ENCODE results near the gene NANOS1. TPM values are rescaled to one million over a fixed set of nuclear protein-coding genes. Genes with fewer than 3 reads are reported as not detected.

NANOS1 gene
- total RNA-seq (2014; rRNA removed; shearing (Covaris generic)): 3.1 and 4.8 TPM in 2 replicates

DNA sequence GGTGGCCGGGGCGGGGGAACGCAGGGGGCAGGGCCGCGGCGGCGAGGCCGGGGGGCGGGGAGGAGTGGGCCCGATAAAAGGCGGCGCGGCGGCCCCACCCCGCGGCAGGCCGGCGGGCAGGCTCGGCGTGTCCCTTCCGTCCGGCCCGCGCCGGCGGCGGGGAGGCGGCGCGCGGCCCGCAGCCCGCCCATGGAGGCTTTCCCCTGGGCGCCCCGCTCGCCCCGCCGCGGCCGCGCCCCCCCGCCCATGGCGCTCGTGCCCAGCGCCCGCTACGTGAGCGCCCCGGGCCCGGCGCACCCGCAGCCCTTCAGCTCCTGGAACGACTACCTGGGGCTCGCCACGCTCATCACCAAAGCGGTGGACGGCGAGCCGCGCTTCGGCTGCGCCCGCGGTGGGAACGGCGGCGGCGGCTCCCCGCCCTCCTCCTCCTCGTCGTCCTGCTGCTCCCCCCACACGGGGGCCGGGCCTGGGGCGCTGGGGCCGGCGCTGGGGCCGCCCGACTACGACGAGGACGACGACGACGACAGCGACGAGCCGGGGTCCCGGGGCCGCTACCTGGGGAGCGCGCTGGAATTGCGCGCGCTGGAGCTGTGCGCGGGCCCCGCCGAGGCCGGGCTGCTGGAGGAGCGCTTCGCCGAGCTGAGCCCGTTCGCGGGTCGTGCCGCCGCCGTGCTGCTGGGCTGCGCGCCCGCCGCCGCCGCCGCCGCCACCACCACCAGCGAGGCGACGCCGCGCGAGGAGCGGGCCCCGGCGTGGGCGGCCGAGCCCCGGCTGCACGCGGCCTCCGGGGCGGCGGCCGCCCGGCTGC is at the start of gene NANOS1:
Gene NANOS1 (plus strand): TSS at position 102 of the 808 bp plus-strand sequence. CDS start 88 bp downstream, at position 190.
- no peak for DNase-seq (ENCODE audit: low spot score)

DNA sequence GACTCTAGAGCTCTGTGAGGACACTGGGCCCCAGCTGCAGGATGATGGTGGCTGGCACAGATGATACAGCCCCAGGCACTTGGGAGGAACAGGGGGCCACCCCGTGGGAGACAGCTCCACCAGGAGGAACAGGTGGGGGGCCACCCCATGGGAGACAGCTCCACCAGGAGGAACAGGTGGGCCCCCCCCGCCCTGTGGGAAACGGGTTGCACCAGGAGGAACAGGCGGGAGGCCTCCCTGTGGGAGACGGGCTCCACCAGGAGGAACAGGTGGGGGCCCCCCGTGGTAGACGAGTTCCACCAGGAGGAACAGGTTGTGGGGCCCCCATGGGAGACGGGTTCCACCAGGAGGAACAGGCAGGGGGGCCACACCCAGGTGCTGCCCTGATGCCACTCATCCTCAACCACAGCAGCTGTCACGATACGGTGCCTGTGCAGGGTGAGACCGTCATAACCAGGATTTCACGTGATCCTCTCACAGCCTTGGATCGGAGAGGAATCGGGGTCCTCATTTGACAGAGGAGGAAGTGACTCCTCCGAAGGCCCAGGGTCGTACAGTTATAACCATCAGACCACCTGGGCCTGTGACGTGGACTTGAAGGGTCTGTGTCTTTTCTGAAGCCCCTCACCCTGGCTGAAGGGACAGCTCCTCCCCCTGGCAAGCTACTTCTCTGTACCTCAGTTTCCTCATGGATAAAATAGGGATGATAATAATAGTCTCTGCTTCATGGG is 49.2 kb upstream of the NANOS1 start:
- DNase-seq (ENCODE audit: low spot score): no peak

DNA sequence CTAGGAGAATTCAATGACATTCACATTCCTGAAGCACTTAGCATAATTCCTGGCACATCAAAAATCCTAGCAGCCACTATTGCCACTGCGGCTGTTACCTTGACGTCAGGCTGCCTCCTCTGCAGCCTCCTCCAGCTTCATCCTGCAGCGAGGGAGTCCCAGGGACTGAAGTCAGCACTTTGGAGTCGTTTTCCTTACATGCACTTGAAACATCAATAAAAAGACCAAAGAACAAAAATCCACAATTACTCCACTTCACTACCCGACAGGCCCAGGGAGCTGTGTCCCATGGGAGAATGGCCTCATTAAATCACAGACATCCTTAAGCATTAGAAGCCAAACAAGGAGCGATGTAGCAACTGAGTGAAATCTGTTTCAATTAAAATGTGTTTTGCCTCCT is 48.6 kb upstream of the NANOS1 start:
- DNase-seq (ENCODE audit: low spot score): no peak

GRCh38 chr10:118981946-118982345 is 47.6 kb upstream of the NANOS1 start:
- DNase-seq (ENCODE audit: low spot score): no peak

DNA sequence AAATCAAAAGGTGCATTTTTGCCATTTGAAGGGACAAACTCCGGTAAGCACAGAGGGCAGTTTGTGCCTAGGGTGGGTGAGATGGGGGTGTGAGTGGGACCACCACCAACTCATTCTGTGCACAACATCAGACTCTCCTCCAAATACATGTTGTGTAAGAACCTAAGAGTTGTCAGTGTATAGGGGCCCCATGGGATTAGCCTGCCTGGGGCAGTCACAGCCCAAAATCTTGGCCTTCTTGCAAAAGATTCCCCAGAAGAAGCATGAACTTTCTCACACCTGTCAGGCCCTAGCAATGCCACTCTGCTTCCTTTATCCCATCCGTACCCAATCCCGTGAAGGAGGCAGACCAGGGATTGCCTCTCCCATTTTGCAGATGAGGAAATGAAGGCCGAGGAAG is 47.1 kb upstream of the NANOS1 start:
- no peak for DNase-seq (ENCODE audit: low spot score)

GRCh38 chr10:118983263-118983662 is 46.3 kb upstream of the NANOS1 start:
- DNase-seq (ENCODE audit: low spot score): no peak

- no peak for DNase-seq (ENCODE audit: low spot score)
Measured at GRCh38 chr10:118985576-118985975, 43.9 kb upstream of the NANOS1 start.

DNA sequence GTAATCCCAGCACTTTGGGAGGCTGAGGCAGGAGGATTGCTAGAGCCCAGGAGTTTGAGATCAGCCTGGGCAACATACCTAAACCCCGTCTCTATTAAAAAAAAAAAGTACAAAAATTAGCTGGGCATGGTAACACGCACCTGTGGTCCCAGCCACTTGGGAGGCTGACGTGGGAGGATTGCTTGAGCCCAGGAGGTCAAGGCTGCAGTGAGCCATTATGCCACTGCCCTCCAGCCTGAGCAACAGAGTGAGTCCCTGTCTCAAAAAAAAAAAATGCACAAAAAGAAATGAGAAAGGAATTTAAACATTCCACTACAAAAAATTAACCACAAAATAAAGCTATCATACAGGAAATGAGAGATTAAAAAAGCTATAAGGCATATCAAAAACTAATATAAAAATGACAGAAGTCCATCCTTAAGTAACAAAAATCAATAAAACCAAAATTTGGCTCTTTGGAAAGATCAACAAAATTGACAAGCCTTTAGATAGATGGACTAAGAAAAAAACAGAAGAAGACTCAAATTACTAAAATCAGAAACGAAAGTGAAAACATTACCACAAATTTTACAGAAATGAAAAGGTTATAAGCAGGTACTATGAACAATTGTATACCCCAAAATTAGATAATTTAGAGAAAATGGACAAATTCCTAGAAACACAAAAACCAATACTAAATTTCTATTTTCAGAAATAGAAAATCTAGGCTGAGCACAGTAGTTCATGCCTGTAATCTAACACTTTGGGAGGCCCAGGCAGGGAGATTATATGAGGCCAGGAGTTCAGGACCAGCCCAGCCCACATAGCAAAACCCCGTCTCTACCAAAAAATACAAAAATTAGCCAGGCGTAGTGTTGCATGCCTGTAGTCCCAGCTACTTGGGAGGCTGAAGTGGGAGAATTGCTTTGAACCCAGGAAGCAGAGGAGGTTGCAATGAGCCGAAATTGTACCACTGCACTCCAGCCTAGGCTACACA is 42.4 kb upstream of the NANOS1 start:
- DNase-seq (ENCODE audit: low spot score): no peak

- DNase-seq (ENCODE audit: low spot score): no peak
Measured at GRCh38 chr10:118990326-118990725, 39.2 kb upstream of the NANOS1 start.

DNA sequence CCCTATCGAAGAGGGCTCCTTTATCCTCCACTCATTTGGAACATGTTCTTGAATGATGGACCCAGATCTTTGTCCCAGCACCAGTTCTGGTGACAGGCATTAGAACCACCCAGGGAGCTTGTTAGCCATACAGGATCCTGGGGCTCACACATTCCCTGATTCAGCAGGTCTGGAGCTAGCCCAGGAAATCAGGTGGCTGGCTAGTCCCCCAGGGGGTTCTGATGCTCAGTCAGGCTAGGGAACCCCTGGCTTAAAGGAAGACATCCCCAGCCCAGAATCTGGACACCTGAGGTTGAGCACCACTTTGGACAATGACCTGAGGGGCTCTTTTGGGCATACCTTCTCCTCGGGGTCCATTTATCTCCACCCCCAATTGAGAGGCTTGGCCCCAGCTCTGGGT is 37.0 kb upstream of the NANOS1 start:
- DNase-seq (ENCODE audit: low spot score): no peak

DNA sequence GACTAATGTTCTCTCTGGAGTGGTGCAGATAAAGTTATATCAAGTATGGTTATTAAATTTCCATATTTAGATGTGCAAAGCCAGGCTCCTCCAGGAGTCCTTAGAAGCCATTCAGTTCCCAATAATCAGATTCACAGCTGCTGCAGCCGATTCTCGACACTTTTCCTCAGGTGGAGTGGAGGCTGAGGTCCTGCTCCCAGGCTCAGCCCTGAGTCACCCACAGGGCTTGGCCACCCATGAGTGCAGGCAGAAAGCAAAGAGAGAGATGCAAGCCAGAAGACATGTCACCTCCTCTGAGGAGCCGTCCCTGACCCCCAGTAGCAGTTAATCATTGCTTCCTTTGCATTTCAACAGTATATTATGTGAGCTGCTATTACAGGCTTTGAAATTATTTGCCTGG is 36.3 kb upstream of the NANOS1 start:
- DNase-seq (ENCODE audit: low spot score): no peak

DNA sequence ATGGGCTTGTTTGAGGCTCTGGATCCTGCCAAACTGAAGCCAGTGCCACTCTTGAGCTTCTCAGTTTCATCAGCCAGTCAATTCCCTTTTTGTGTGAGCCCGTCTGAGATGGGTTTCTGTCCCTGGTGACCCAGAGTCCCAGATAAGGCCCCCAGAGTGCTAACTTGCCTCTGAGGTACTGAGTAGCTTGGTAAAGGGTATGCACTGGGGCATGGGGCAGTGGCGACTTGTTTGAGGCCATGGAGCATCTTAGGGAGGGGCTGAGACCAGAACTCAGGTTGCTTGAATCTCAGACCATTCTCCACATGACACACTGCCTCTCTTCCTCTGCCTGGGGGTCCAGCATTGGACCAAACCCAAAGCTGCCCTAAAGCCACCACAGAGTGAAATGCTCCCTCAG is 35.2 kb upstream of the NANOS1 start:
- DNase-seq (ENCODE audit: low spot score): no peak

DNA sequence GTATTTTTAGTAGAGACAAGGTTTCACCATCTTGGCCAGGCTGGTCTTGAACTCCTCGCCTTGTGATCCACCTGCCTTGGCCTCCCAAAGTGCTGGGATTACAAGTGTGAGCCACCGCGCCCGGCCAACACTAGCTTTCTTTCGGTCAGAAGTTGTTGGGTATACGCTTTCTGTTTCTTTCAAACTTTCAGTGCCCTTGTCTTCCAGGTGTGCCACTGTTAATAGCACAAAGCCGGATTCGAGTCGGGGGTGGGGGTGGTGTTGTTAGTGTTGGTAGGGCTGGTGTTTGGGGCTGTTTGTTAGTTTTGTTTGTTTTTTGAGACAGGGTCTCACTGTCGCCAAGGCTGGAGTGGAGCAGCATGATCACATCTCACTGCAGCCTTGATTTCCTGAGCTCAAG is 33.8 kb upstream of the NANOS1 start:
- DNase-seq (ENCODE audit: low spot score): no peak

DNA sequence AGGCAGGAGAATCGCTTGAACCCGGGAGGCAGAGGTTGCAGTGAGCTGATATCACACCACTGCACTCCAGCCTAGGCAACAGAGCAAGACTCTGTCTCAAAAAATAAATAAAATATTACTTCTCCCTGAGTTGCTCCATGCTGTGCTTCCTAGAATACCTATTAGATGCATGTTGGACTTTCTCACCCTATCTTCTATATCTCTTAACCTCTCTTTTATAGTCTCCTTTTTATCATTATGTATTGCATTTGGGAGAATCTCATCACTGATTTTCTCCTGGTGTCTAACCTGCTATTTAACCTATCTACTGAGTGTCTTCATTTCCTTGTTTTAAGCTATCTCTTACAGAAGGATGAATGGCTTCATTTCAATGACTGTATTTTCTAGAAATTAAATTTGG is 32.1 kb upstream of the NANOS1 start:
- no peak for DNase-seq (ENCODE audit: low spot score)

GRCh38 chr10:118998183-118998582 is 31.3 kb upstream of the NANOS1 start:
- no peak for DNase-seq (ENCODE audit: low spot score)

DNA sequence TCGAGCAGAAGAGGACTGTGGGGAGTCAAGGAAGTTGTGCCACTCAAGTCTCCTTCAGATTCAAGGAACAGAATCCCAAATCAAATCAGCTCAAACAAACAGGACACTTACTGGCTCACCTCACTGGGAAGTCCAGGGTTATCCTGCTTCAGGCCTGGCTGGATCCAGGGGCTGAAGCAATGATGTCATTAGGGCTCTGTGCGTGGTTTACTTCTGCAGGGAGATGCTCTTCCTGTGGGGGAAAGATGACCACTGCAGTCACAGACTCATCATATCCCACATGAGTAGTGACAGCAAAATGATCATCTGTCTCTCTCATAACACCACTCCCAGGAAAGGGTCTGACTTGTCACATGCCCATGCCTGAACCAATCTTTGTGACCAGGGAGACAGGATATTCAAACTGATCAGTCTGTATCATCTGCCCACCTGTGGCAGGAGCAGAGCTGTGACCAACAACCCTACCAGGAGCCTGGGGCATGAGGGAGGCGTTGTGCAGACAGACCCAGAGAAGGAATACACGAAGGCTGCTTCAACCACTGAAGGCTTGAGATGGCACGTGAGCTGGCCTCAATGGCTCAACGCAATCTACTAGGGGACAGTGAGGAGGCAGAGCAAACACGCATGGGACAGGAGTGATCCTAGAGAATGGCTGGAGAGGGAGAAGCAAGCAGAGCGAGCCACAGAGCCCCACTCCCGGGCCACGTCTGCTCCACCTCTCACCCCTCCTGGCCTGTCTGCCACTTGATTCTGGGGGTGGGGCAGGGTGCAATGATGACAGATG is 27.6 kb upstream of the NANOS1 start:
- no peak for DNase-seq (ENCODE audit: low spot score)

GRCh38 chr10:119003572-119004289 is 25.8 kb upstream of the NANOS1 start:
- DNase-seq (ENCODE audit: low spot score): no peak

GRCh38 chr10:119005362-119006043 is 24.0 kb upstream of the NANOS1 start:
- DNase-seq (ENCODE audit: low spot score): no peak

GRCh38 chr10:119006451-119007210 is 22.9 kb upstream of the NANOS1 start:
- peak; percentile 49 for DNase-seq (ENCODE audit: low spot score)
